Mucosa of descending colon (tissue), 3 donors: Measurements from ENCODE around the gene SH3TC1. TPM values are rescaled to one million over a fixed set of nuclear protein-coding genes. Genes with fewer than 3 reads are reported as not detected.

Source experiments
- ATAC-seq: fragments of 200-7000 bp; cut with Tn5 transposase; one replicate; pipeline ENCODE4 v1.9.1; 2020; ENCODE audit warnings: mild to moderate bottlenecking, moderate library complexity
- DNase-seq, 3 donors: peaks; one replicate each; pipeline ENCODE4 v3.0.0-alpha.2; 2020
- H3K36me3 ChIP-seq: fragments of 200-600 bp; one replicate; pipeline ENCODE4 v1.8.0; 2021; ENCODE audit warnings: low read depth, mild to moderate bottlenecking
- H3K4me1 ChIP-seq: fragments of 200-600 bp; one replicate; pipeline ENCODE4 v1.8.0; 2021; ENCODE audit warnings: low read depth, mild to moderate bottlenecking
- H3K4me3 ChIP-seq: fragments of 200-600 bp; one replicate; pipeline ENCODE4 v1.8.0; 2021; ENCODE audit warnings: mild to moderate bottlenecking
- H3K9me3 ChIP-seq: fragments of 200-600 bp; one replicate; pipeline ENCODE4 v1.8.0; 2021; ENCODE audit warnings: mild to moderate bottlenecking
- intact Hi-C, 2 donors: fragments of 100-400 bp; cut with DNase I in 1 of 2; cut with micrococcal nuclease in 1 of 2; formaldehyde crosslinking; loops; one replicate each; pipeline versions ENCODE4 v1.11.0 to v1.11.1; 2022; cut with DNase I, micrococcal nuclease
- total RNA-seq, 3 donors: library from RNA; stranded (reverse); fragmentation: NEBNext Ultra II Directional in 2 of 3; extraction: Animal tissue kit (Norgen Biotek cat#: 25700) in 2 of 3; gene quantifications; one replicate each; pipeline versions ENCODE4 v1.2.1 to v1.2.4, GENCODE V29; 2021 to 2023
- TF ChIP-seq, protein P1 (sequence below): fragments of 200-600 bp; IDR thresholded peaks from one replicate; pipeline ENCODE4 v1.8.0; 2022; ENCODE audit warnings: antibody characterized with exemption, mild to moderate bottlenecking
- donor health status: DM: no; HTN: no; CAD: no; lungs with moderate emphysema.
- donor health status: DM: no; HTN: no; CAD: no.
- donor health status: DM: no; HTN: yes; CAD: no.

The SH3TC1 gene
- total RNA-seq, 3 donors from 2014 or later: 10.3 to 13.6 (median 11.7) TPM

DNA sequence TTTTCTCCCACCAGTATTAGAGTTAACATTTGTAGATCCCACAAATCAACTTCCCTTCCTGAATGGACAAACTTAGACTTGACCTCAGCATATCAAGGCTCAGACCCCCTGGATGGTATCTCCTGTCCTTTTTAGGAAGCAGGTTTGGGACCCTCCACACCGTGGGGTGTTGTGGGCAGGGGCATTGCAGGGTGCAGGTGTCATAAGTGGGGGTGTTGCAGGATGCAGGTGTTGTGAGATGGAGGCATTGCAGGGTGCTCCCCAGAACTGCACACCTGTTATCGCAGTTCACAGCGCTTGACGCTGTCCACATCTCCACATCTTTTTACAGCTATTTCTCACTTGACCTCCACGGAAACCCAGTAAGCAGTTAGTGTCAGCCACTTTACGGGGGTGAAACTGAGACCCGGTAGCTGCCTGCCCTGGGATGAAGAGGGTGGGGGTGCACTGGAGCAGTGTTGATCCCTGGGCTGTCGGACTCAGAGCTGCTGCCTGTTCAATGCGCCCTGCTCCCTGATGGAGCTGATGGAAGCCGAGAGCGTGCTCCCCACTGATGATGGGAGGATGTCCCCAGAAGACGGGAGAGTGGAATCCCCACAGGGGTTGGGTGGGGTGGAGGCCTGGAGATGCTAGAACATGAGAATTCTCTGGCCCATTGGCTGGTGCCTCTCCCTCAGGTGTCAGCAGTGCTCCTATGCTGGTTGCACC lies 25.3 kb downstream of the SH3TC1 start:
- intact Hi-C loops: no loop called here
- peaks cover 6% of the 10 kb centered on the region for H3K4me1 ChIP-seq
- TF ChIP-seq, protein P1, sequence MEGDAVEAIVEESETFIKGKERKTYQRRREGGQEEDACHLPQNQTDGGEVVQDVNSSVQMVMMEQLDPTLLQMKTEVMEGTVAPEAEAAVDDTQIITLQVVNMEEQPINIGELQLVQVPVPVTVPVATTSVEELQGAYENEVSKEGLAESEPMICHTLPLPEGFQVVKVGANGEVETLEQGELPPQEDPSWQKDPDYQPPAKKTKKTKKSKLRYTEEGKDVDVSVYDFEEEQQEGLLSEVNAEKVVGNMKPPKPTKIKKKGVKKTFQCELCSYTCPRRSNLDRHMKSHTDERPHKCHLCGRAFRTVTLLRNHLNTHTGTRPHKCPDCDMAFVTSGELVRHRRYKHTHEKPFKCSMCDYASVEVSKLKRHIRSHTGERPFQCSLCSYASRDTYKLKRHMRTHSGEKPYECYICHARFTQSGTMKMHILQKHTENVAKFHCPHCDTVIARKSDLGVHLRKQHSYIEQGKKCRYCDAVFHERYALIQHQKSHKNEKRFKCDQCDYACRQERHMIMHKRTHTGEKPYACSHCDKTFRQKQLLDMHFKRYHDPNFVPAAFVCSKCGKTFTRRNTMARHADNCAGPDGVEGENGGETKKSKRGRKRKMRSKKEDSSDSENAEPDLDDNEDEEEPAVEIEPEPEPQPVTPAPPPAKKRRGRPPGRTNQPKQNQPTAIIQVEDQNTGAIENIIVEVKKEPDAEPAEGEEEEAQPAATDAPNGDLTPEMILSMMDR: no peak
- DNase-seq: no peak
- no peaks in the 10 kb centered on the region for H3K36me3 ChIP-seq
- H3K9me3 ChIP-seq: no peaks in the 10 kb centered on the region
- no peak overlapping the region for H3K4me3 ChIP-seq
- no peak for ATAC-seq

DNA sequence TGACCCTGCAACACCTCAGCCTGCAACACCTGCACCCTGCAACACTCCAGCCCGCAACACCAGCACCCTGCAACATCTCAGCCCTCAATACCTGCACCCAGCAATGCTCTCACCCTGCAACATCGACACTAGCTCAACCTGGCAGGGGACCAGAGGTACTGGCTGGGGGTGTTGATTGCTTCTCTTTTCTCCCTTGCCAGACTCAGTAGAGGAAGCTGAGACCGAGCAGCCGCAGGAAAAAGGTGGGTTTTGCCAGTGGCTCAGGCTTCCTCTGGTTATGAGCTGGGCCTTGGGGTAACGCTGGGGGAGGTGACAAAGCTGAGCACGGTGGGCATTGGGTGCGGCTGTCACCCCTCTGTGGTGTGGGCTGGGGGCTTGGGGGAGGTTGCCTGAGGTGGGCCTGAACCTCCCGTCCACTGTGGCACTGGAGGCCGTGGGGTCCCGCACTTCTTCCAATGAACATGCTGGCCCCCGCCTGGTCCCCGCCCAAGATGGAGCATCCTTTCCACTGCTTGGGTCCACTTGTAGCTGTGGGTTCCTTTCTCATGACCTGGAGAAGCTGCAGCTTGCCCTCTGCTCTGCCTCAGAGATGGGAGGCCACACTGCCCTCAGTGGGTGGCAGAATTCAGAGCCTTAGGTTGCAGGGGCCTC lies 26.0 kb downstream of the SH3TC1 start:
- H3K4me3 ChIP-seq: no peak overlapping the region
- no peaks in the 10 kb centered on the region for H3K36me3 ChIP-seq
- ATAC-seq (no peak), DNase-seq (peak in 1 of 3 donors; percentile 44)
- H3K4me1 ChIP-seq: peaks cover 6% of the 10 kb centered on the region
- TF ChIP-seq, protein P1: no peak
- intact Hi-C loops: no loop called here
- no peaks in the 10 kb centered on the region for H3K9me3 ChIP-seq

- no peak overlapping the region for H3K4me3 ChIP-seq
- TF ChIP-seq, protein P1: no peak
- no peaks in the 10 kb centered on the region for H3K9me3 ChIP-seq
- intact Hi-C loops: no loop called here
- no peak for ATAC-seq
- H3K36me3 ChIP-seq: no peaks in the 10 kb centered on the region
- DNase-seq: peak in 1 of 3 donors; percentile 15
- peaks cover 6% of the 10 kb centered on the region for H3K4me1 ChIP-seq
These were observed 26.8 kb downstream of the SH3TC1 start for GRCh38 chr4:8225706-8226443.

DNA sequence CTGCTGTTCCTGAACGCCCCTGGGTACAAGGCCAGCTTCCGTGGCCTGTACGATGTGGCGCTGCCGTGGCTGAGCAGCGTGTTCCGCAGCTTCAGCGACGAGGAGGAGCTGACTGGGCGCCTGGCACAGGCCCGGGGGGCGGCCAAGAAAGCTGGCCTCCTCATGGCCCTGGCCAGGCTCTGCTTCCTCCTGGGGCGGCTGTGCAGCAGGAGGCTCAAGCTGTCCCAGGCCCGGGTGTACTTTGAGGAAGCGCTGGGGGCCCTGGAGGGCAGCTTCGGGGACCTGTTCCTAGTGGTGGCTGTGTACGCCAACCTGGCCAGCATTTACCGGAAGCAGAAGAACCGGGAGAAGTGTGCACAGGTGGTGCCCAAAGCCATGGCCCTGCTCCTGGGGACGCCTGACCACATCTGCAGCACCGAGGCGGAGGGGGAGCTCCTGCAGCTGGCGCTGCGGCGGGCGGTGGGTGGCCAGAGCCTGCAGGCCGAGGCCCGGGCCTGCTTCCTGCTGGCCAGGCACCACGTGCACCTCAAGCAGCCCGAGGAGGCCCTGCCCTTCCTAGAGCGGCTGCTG lies 28.2 kb downstream of the SH3TC1 start:
- TF ChIP-seq, protein P1: no peak
- no peaks in the 10 kb centered on the region for H3K36me3 ChIP-seq
- H3K4me3 ChIP-seq: no peak overlapping the region
- H3K9me3 ChIP-seq: no peaks in the 10 kb centered on the region
- ATAC-seq (peak; percentile 3), DNase-seq (peak in 1 of 3 donors; percentile 50)
- intact Hi-C loops: no loop called here
- peaks cover 6% of the 10 kb centered on the region for H3K4me1 ChIP-seq

GRCh38 chr4:8227771-8228318 lies 28.8 kb downstream of the SH3TC1 start:
- no peaks in the 10 kb centered on the region for H3K9me3 ChIP-seq
- TF ChIP-seq, protein P1: no peak
- ATAC-seq: no peak
- intact Hi-C loops: no loop called here
- no peak overlapping the region for H3K4me3 ChIP-seq
- DNase-seq: no peak
- peaks cover 6% of the 10 kb centered on the region for H3K4me1 ChIP-seq
- no peaks in the 10 kb centered on the region for H3K36me3 ChIP-seq
